HS-5 (cell line): ENCODE data around the gene SLC25A45.
"Not testable (repeated sequence)": the region's sequence is repeated elsewhere in the genome, so short reads cannot be mapped to it uniquely, and the experiment has no call there.

ENCODE experiments used
- DNase-seq: peaks from one replicate; pipeline ENCODE4 v3.0.0-alpha.2; 2012; ENCODE audit warnings: low read depth

Gene SLC25A45

GRCh38 chr11:65420979-65421793, 38.7 kb upstream of the SLC25A45 start:
- peak; percentile 96 for DNase-seq

GRCh38 chr11:65420506-65420905, 38.1 kb upstream of the SLC25A45 start:
- DNase-seq: no peak

- DNase-seq: peak; percentile 60
Observed at GRCh38 chr11:65419772-65420481, 37.5 kb upstream of the SLC25A45 start.

- no peak for DNase-seq
Observed at GRCh38 chr11:65419460-65419771, 37.0 kb upstream of the SLC25A45 start.

- DNase-seq: peak; percentile 95
Observed at GRCh38 chr11:65418681-65419459, 36.4 kb upstream of the SLC25A45 start.

GRCh38 chr11:65418431-65418680, 35.9 kb upstream of the SLC25A45 start:
- DNase-seq: no peak

GRCh38 chr11:65417702-65418430, 35.4 kb upstream of the SLC25A45 start:
- DNase-seq: no peak

GRCh38 chr11:65416841-65417701, 34.6 kb upstream of the SLC25A45 start:
- DNase-seq: no peak

- DNase-seq: peak; percentile 35
Observed at GRCh38 chr11:65416341-65416824, 33.9 kb upstream of the SLC25A45 start.

- no peak for DNase-seq
Observed at GRCh38 chr11:65415499-65416340, 33.3 kb upstream of the SLC25A45 start.

GRCh38 chr11:65414776-65415498, 32.5 kb upstream of the SLC25A45 start:
- no peak for DNase-seq

- not testable (repeated sequence) for DNase-seq
Observed at GRCh38 chr11:65413077-65413664, 30.7 kb upstream of the SLC25A45 start.

- no peak for DNase-seq
Observed at GRCh38 chr11:65412271-65413076, 30.0 kb upstream of the SLC25A45 start.

GRCh38 chr11:65411681-65412070, 29.2 kb upstream of the SLC25A45 start:
- DNase-seq: no peak

- no peak for DNase-seq
Observed at GRCh38 chr11:65410936-65411680, 28.7 kb upstream of the SLC25A45 start.

- no peak for DNase-seq
Observed at GRCh38 chr11:65404638-65405339, 22.3 kb upstream of the SLC25A45 start.

GRCh38 chr11:65404210-65404609, 21.8 kb upstream of the SLC25A45 start:
- no peak for DNase-seq
